Measurements from ENCODE around the gene ATP8A2. TPM values are rescaled to one million over a fixed set of nuclear protein-coding genes. Genes with fewer than 3 reads are reported as not detected.
A peak's percentile ranks its signal among the peaks of the same experiment; 100 is the strongest.

Gene ATP8A2
- total and polyA plus RNA-seq, 2 of the 8 experiments (the other 6 are each of a cell fraction or from before 2014, with no cell fraction given), result 2.4 to 8.3 TPM

- Histone ChIP-seq H3K79me1 (ENCODE audit: low read depth, low read length) (no peaks in the 10 kb centered on the region), H2AK5ac (ENCODE audit: low read depth, low read length) (no peak overlapping the region), H3K18ac (ENCODE audit: extremely low read depth, low read length) (no peak overlapping the region), H2BK15ac (ENCODE audit: low read length) (no peak overlapping the region), H3K79me2 (ENCODE audit: control insufficient read depth in 1 of 2, insufficient read depth in 2 of 2, low read length in 2 of 2) (no peaks in the 10 kb centered on the region), H2BK120ac (replicated peaks; ENCODE audit: low read depth, low read length) (no peak overlapping the region), H4K20me1 (replicated peaks in 1 of 2; ENCODE audit: control insufficient read depth in 1 of 2, insufficient read depth in 2 of 2, low read length in 2 of 2) (no peaks in the 10 kb centered on the region), H2BK20ac (ENCODE audit: low read length) (no peak overlapping the region), H4K8ac (ENCODE audit: extremely low read depth, insufficient read depth, low read length) (no peak overlapping the region), H3K14ac (ENCODE audit: insufficient read length) (no peak overlapping the region), H4K91ac (replicated peaks; ENCODE audit: insufficient read length, low read length) (no peak overlapping the region), H3K23me2 (ENCODE audit: low read depth, low read length) (no peaks in the 10 kb centered on the region), H3K4ac (replicated peaks; ENCODE audit: insufficient read length, low read depth, low read length) (no peak overlapping the region), H3K4me3 (ENCODE audit: extremely low read depth in 1 of 4, insufficient read depth in 2 of 4, low read depth in 3 of 4, low read length in 4 of 4) (no peak overlapping the region), H3K4me2 (ENCODE audit: insufficient read depth in 1 of 2, low read depth in 2 of 2, low read length in 2 of 2) (no peak overlapping the region), H3K4me1 (replicated peaks in 1 of 4; ENCODE audit: control insufficient read depth in 3 of 4, insufficient read depth in 4 of 4, low read length in 3 of 4) (peaks cover 0 to 3% (median 0%) of the 10 kb centered on the region in 4 experiments; a peak in 2 of 7 replicates), H2BK12ac (ENCODE audit: low read depth, low read length) (no peak overlapping the region), H3K27ac (ENCODE audit: low read depth, low read length) (no peak overlapping the region), H3K36me3 (ENCODE audit: control insufficient read depth in 2 of 4, insufficient read depth in 4 of 4, low read length in 3 of 4) (no peaks in the 10 kb centered on the region), H3K9ac (replicated peaks in 1 of 4; ENCODE audit: extremely low read depth in 1 of 4, low read depth in 3 of 4, low read length in 3 of 4) (no peak overlapping the region), H3K23ac (ENCODE audit: insufficient read length) (no peak overlapping the region), H2BK5ac (ENCODE audit: low read depth, low read length) (no peak overlapping the region), H3K56ac (replicated peaks; ENCODE audit: insufficient read length, low read depth, low read length) (no peak overlapping the region), H2AFZ (ENCODE audit: low read length) (no peak overlapping the region), H3K27me3 (replicated peaks in 1 of 4; ENCODE audit: control insufficient read depth in 3 of 4, extremely low read depth in 1 of 4, insufficient read depth in 3 of 4, low read length in 3 of 4) (no peaks in the 10 kb centered on the region), H4K5ac (ENCODE audit: insufficient read length, low read depth, low read length) (no peak overlapping the region), H3K9me3 (ENCODE audit: insufficient read depth in 2 of 2, low read depth in 1 of 2, low read length in 1 of 2) (peaks cover 8 to 15% of the 10 kb centered on the region in 2 experiments; a peak in 3 of 4 replicates)
- 76% methylated on average over 4 of the region's 4 CpGs; no CpG with 5 or more reads in 1 of the 2 experiments for WGBS, 2 experiments (ENCODE audit: extremely low coverage in 1 of 2, insufficient coverage in 1 of 2, insufficient read length in 1 of 2, insufficient replicate concordance in 2 of 2, low coverage in 1 of 2, low lambda C conversion rate in 2 of 2, missing lambda C conversion rate in 1 of 2)
- ChIA-PET CTCF (ENCODE audit: partially characterized antibody) (no interaction called here), POLR2A (ENCODE audit: partially characterized antibody) (no interaction called here)
- DNase-seq (ENCODE audit: low read depth in 1 of 2, low spot score in 2 of 2) (peak in 1 of 2 experiments; percentile 20), FAIRE-seq (no peak)
- TF ChIP-seq CBX8 (IDR thresholded peaks at IDR 0.05; ENCODE audit: borderline replicate concordance, low read depth, low read length) (no peak), CHD1 (IDR thresholded peaks at IDR 0.05; ENCODE audit: low read depth, low read length) (no peak), MAFK (IDR thresholded peaks at IDR 0.05; ENCODE audit: low read depth, low read length) (no peak), SRF (IDR thresholded peaks at IDR 0.05; ENCODE audit: low read depth, low read length) (no peak), ATF2 (IDR thresholded peaks at IDR 0.05; ENCODE audit: low read length) (no peak), POU5F1 (IDR thresholded peaks at IDR 0.05; ENCODE audit: low read depth, low read length) (no peak), SUZ12 (IDR thresholded peaks at IDR 0.05; ENCODE audit: low read length) (no peak), ZNF274 (IDR thresholded peaks at IDR 0.05; ENCODE audit: borderline replicate concordance, extremely low read depth, low read length) (no peak), TBP (IDR thresholded peaks at IDR 0.05; ENCODE audit: low read depth, low read length) (no peak), GABPA (IDR thresholded peaks at IDR 0.05; ENCODE audit: borderline replicate concordance, insufficient read depth, low read length) (no peak), PHF8 (conservative IDR thresholded peaks at IDR 0.05; ENCODE audit: low read depth, low read length) (no peak), CBX5 (IDR thresholded peaks at IDR 0.05; ENCODE audit: low read depth, low read length) (no peak)
- TF ChIP-seq, protein P1, sequence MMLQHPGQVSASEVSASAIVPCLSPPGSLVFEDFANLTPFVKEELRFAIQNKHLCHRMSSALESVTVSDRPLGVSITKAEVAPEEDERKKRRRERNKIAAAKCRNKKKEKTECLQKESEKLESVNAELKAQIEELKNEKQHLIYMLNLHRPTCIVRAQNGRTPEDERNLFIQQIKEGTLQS (IDR thresholded peaks at IDR 0.05; ENCODE audit: insufficient read depth, low read depth, low read length), result no peak
Measured at GRCh38 chr13:25423831-25424230, 52.1 kb downstream of the ATP8A2 start.

Data from H1 (cell line).